Posterior cingulate gyrus (tissue), 11 donors: Measurements from ENCODE around the gene NTSR1.
A peak's percentile ranks its signal among the peaks of the same experiment; 100 is the strongest.

Experiments
- DNase-seq, 10 donors: peaks; one replicate each; pipeline versions ENCODE4 v3.0.0 to v3.0.0-alpha.2; 2020 to 2021; ENCODE audit warnings: mixed read lengths in 3 of 10
- intact Hi-C: fragments of 100-400 bp; cut with DNase I; formaldehyde crosslinking; loops from one replicate; pipeline ENCODE4 v1.15.1; 2023

Gene NTSR1

DNA sequence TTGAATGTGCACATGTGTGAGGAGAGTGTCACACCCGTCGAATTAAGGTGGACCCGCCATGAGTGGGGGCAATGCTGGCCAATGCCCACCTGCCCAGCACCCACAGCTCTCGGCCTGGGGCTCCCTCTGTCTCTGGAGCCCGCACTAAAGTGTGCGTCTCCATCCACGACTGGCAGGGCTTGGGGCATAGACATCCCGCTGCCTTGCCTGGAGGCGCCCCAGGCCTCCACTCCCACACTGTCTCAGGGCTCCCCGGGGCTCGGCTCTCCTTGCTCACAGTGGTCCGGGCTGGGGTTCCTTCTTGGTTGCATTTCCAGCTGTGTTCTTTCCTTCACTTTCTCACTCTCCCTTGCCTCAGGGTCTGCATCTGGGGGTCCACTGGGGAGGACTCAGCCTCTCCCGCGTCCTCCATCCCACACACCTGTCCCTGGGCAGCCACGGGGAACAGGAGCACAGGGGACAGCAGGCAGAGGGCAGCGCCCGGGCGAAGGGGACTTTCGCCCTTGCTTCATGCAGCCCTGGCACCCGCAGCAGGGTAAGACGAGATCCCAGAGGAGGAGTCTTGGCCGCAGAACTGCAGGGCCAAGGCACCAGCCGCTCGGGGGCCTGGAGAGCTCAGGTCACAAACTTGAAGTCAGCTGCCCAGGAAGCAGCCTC lies 67.5 kb downstream of the NTSR1 start:
- DNase-seq = no peak
- intact Hi-C loops = no loop called here

DNA sequence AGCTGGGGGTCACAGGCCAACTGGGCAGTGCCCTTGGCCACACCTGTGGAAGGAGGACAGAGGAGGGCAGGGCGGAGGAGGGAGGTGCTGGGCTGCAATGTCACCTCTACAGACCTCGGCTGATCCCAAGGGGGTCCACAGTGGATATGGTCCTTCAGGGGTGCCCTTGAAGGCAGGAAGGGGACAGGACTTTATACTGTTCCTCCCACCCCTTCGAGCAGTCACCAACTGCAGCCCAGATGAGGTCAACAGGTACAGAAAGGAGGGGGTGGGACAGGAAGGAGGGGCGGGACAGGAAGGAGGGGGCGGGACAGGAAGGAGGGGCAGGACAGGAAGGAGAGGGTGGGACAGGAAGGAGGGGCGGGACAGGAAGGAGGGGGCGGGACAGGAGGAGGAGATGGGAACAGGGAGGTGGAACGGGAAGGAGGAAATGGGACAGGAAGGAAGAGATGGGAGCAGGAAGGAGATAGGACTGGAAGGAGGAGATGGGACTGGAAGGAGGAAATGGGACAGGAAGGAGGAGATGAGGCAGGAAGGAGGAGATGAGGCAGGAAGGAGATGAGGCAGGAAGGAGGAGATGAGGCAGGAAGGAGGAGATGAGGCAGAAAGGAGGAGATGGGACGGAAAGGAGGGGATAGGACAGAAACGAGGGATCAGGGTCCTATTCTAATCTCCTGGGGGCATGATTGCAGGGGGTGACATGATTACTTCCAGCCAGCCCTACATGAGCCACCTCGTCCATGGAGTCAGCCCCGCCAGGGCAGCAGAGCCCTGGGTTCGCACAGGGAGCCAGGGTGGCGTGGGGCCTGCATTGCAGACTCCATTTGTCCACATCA lies 68.3 kb downstream of the NTSR1 start:
- DNase-seq = no peak
- intact Hi-C loops = no loop called here

DNA sequence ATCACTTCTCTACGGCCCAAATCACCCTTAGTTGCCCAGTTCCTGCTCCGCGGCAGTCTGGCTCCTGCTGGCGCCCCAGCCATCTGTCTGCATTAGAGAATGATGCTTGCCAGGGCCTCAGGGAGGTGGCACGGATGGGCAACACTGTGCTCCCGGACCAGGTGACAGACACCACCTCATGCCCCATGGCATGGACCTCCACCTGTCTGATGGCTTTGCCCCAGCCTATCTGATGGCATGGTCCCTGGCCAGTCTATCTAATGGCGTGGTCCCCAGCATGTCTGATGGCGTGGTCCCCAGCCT lies 68.8 kb downstream of the NTSR1 start:
- intact Hi-C loops = no loop called here

DNA sequence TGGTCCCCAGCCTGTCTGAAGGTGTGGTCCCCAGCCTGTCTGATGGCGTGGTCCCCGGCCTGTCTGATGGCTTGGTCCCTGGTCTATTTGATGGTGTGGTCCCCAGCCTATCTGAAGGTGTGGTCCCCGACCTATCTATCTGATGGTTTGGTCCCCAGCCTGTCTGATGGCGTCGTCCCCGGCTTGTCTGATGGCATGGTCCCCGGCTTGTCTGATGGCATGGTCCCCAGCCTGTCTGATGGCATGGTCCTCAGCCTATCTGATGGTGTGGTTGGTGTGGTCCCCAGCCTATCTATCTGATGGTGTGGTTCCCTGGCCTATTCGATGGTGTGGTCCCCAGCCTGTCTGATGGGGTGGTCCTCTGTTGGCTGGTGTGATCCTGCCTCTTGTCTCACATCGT lies 69.4 kb downstream of the NTSR1 start:
- no peak for DNase-seq
- intact Hi-C loops = no loop called here

More for the DNA sequence above, 68.8 kb downstream of the NTSR1 start:
- no peak for DNase-seq

DNA sequence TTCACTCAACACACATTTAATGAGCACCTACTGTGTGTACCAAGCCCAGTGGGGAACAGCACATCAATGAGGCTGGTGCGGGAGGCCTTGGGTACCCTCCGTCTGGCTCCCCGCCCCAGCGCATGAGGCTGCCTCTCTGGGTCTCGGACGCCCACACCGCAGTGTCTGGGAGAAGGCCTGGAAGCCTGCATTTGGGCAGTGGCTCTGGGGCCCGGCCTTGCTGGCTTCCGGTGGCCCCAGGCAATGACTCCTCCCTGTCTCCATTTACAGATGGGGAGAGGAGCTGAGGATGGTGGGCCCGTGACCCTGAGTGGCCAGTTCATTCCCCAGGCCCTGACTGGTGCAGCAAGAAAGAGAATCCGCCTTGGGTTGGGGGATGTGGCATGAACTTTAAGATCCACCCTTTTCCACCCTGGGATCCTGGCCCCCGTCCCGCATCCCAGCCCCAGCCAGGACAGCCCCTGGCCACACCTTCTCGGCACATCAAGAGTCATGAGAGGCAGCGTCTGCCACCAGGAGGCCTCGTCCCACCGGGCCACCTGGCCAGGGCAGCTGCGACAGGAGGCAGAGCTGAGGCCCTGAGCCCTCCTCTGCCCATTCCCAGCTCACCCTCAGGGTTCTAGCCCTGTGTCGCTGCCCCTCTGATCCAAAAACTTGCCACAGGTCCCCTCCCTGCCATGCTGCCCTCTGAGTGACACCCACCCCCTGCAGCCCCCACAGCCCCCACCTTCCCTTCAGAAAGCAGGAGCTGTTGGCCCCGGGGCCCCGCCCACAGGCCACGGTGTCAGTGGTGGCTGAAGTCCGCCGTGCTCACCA lies 70.2 kb downstream of the NTSR1 start:
- intact Hi-C loops = no loop called here
- DNase-seq = no peak

DNA sequence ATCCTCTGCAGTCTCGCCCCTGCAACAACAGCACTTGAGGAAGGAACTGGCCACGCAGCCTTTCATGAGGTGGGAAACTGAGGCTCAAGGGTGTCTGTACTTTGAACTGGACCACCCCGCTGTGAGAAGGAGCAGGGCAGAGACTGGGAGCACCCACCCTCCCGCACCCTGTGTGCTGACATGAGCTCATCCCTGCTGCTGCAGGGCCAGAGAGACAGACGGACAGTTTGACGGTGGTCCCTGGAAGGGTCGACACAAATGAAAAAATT lies 70.7 kb downstream of the NTSR1 start:
- no peak for DNase-seq
- intact Hi-C loops = no loop called here

DNA sequence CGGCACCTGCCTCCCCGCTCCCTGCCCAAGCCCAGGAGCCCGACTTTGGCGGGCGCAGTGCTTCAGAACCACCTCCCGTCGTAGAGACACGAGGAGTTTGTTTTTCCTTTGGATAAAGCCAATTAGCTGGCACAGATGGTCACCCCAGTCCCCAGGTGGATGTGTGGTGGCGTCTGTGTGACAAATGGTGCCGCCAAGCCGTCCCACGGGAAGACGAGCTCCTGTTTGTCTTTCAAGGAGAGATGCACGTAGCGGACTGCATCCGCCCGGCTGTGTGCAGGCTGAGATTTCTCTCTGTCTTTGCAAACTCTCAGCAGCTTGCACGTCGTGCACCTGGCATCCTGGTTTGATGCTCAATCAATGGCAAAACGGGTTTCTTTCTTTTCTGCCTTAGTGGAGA lies 71.6 kb downstream of the NTSR1 start:
- intact Hi-C loops = no loop called here
- peak in 2 of 10 donors; percentile 52 to 86 for DNase-seq

DNA sequence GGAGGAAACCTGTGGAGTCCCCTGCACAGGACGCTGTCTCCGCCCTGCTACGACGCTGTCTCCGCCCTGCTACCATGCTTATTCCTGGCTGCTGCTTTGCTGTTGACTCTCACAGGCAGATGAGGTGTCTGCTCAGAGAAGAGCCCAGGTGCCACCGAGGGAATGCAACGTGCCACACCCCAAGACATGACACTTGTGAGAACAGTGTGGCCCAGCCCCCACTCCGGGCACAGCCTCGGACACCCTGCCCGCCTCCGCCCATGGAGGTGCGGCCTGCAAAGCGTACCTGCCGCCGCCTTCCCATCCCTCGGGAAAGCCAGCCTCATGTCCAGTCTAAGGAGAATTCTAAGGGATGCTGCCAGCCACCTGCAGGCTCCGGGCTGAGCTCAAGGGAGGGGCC lies 72.1 kb downstream of the NTSR1 start:
- no peak for DNase-seq
- intact Hi-C loops = no loop called here

DNA sequence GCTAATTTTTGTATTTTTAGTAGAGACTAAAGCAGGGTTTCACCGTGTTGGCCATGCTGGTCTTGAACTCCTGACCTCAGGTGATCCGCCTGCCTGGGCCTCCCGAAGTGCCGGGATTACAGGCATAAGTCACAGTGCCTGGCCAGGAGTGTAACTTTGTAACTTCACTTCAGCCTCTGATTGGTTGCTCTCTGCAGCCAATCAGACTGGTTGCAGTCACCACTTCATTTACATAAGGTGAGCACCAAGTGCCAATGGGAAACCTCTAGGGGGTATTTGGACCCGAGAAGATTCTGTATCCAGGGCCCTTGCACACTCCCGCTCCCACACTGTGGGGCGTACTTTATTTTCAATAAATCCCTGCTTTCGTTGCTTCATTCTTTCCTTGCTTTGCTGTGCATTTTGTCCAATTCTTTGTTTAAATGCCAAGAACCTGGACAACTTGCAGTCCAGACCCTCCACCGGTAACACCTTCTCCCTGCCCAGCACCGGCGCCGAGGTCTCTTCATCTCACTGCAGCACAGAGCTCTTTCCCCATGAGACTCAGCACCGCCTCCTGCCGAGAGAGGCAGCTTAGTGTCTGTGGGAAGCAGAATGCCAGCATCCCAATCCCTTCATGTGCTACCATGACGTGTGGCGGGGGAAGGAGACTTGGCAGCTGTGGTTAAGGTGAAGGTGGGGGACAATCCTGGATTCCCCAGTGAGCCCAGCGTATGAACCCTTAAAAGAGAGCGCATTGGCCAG lies 73.7 kb downstream of the NTSR1 start:
- DNase-seq = no peak
- intact Hi-C loops = no loop called here

DNA sequence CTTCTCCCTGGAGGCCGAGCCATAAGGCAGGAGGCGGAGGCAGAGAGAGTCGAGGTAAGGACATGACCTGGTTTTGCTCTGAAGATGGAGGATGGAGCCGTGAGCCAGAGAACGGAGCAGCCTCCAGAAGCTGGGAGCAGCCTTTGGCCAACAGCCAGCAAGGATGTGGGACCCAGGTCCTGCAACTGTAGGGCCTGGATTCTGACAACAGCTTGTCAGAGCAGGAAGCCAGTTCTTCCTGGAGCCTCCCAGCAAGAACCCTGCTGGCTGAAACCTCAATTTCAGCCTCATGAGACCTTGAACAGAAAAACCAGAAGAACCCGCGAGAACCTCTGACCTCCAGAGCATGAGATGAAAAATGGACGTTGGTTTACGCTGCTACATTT lies 74.2 kb downstream of the NTSR1 start:
- intact Hi-C loops = no loop called here

DNA sequence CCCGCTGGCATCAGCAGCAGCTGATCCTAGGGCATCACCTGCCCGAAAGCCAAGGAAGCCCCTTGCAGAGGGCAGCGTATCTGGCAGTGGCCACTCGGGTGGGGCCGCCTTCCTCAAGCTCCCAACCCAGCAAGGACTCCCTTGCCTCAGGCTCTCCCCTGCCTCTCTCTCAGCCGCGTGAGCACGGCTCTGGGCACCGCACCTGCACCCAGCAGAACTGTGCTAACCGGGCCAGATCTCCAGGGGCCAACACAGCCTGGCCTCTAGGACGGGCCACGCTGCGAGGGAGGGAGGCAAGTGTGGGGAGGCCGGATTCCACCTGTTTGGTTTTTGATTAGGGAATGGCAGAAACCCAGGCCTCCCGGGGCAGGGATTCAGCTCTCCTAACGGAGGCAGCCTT lies 75.9 kb downstream of the NTSR1 start:
- intact Hi-C loops = no loop called here
- DNase-seq = no peak

More for the DNA sequence above, 74.2 kb downstream of the NTSR1 start:
- no peak for DNase-seq

DNA sequence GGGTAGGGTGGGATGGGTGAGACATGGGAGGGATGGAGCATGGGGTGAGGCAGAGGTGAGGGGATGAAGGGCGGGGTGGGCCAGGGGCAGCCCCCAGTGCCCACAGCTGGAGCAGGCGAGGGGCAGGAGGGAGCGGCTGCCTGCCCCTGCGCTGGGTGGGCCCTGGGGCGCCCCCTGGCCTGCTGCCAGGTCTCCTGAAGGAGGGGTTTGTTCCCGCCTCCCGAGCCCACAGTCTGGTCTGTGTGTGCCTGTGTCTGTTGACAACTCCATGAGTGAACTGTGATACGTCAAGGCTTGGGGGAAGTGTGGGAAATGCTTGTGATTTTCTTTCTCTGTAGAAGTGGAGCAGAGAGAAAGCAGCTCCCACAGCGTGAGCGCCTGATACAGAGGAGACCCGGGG lies 76.8 kb downstream of the NTSR1 start:
- no peak for DNase-seq
- intact Hi-C loops = no loop called here

DNA sequence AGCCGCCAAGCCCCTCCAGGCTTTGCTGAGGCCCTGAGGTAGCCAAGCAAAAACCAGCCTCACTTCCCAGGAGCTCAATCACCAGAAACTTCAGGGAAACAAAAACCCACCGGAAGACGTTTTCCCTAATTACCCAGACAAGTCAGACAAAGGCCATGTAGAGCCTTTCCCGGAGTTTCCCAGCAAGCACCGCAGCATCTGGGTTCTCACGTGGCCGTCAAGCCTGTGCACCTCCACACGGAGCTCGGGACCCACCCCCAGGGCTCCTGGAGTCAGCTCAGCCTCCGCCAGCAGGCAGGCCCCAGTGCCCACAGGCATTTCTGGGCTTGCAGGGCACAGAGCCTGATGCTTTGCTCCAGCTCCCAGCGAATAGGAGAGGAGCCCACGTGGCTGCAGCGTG lies 77.5 kb downstream of the NTSR1 start:
- no peak for DNase-seq
- intact Hi-C loops = no loop called here

DNA sequence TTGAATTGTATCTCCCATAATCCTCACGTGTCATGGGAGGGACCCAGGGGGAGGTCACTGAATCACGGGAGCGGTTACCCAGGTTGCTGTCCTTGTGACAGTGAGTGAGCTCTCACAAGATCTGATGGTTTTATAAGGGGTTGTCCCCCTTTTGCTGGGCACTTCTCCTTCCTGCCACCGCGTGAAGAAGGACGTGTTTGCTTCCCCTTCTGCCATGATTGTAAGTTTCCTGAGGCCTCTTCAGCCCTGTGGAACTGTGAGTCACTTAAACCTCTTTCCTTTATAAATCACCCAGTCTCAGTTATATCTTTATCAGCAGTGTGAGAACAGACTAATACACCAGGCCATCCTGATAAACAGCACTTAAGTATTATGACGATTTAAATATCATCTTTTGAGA lies 78.7 kb downstream of the NTSR1 start:
- intact Hi-C loops = no loop called here
- DNase-seq = no peak

DNA sequence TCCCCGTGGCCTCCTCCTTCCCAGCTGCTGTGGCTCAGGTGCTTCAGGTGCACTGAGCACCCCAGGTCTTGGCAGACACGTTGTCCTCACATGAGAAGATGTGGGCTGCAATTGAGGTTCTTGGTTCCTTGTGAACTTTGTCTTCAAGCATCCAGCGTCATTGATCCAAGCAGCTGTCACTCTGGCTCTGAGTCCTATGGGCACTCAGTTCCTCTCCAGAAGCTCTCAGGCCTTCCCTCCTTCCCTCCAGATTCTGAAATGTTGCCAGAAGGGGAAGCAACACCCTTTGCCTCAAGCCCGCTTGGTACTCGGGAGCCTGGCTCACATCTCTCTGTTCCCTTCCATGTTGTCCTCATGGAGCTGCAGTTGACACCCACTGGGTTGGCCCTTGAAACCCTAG lies 79.2 kb downstream of the NTSR1 start:
- no peak for DNase-seq
- intact Hi-C loops = no loop called here

DNA sequence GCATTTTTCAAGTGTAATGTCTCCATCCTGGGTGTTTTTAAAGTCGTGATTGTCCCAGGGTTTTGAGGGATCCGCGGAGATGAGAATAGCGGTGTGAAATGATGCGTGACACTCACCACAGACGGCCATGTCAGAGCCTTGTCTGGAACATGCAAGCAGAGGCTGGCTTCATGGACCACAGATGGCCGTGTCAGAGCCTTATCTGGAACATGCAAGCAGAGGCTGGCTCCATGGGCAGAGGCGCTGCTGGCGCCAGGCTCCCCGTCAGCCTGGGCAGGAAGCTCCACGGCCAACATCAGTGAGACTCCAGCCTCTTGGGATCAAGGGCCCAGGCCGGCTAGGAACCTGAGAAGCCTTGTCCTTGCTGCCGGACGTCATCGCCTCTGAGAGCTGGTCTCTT lies 80.0 kb downstream of the NTSR1 start:
- no peak for DNase-seq
- intact Hi-C loops = no loop called here

DNA sequence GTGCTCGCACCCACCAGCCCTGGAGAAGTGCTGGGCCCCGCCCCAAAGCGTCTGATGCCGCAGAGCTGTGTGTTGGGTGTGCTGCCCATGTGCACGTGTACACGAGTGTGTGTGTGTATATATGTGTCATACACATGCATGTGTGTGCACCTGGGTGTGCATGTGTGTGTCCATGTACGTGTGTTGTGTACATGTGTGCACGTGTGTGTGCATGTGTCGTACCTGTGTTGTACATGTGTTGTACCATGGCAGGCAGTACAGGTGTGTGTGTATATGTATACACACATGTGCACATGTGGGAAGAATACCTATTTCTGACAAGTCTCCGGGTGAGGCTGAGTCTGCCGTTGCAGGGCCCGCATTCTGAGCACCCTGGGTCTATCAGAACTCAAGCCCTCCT lies 81.4 kb downstream of the NTSR1 start:
- intact Hi-C loops = no loop called here
- no peak for DNase-seq

DNA sequence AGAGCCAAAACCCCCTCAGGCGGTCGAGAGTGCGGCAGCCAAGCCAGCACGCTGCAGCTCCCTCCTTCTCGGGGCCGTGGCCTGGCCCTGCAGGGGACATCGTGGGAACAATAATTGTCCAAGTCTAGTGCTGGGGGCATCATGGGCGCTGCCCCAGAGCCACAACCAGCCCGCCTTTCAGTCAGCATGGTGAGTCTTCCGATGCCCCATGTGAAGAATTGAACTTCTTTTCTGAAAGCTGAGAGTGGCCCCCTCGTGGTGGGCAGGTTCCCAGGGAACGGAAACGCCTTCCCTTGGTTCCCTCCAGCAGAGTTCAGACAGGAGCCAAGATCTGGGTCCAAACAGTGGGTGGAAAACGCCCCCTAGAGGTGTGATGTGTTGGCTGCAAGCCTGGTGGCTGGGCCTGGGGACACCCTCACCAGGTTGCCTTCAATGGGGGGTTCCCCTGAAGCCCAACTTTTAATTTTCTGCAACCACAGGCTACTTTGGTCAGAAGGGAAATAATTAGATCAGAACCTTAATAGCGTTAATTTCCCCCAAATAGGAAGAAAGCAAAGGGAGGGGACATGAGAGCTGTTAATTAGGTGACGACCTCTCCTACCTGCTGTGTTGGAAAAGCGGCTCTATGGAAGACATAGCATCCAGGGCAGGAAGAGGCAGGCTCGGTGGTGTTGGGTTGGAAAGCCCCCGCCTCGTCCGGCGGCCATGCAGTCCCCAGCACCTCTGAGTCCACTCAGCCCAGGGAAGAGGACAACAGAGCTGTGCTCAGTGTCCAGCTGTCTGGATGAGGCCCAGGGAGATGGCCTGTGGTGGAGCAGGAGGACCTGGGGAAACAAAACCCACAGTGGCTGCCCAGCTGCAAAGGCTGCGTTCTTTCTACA lies 82.9 kb downstream of the NTSR1 start:
- peak; percentile 81 to 98 (median 92) for DNase-seq
- intact Hi-C loops = loop anchor here (1.0 kb wide), 2 partner anchors 123 to 291 kb away; no protein-coding TSS in a partner anchor

DNA sequence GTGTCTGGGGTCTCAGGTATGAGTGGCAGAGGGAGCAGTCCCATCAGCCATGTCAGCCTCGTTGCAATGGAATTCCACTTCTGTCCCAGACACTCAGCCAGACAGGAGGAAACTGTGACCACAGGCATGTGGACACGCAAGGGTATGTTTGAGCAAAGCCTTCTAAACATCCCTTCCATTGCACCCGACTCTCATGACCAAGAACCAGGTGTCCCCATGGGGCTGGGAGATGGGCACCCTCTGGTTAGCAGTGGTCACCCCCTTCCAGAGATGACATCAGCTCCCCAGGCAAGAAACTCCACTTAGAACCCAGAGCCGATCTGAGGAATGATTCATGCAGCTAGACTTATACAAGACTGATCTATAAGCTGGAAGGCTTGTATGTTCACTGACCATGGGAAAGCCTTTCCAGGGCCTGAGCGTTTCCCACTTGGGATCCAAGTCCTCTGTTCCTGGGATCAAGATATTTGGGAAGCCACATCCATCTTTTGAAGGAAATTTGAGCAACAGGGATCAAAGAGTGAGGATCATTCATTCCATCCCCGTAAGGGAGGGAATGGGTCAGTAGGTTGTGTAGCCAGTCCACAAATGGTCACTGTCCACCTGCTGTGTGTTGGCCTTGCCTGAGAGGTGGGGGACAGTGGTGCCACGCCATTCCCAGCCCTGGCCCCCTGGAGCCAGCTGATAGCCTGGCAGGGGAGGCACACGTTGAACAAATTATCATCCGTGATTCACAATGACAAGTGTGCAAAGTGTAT lies 83.7 kb downstream of the NTSR1 start:
- intact Hi-C loops = no loop called here

More for the DNA sequence above, 83.7 kb downstream of the NTSR1 start:
- DNase-seq = no peak
